HUES64 (cell line): ENCODE measurements around the gene MYO3B.
A peak's percentile ranks its signal among the peaks of the same experiment; 100 is the strongest.
"Not testable (repeated sequence)": the region's sequence is repeated elsewhere in the genome, so short reads cannot be mapped to it uniquely, and the experiment has no call there.

Experiments
- H3K27ac ChIP-seq: 2 replicates; pipeline ENCODE4 v1.7.0; 2013; ENCODE audit warnings: low read depth, low read length, inconsistent platforms
- H3K27me3 ChIP-seq: 2 replicates; pipeline ENCODE4 v1.6.1; 2013; ENCODE audit warnings: mild to moderate bottlenecking, low read length; ENCODE audit not compliant: insufficient read depth
- H3K36me3 ChIP-seq: 2 replicates; pipeline ENCODE4 v1.6.1; 2013; ENCODE audit warnings: mild to moderate bottlenecking, low read length; ENCODE audit not compliant: insufficient read depth
- H3K4me1 ChIP-seq: 2 replicates; pipeline ENCODE4 v1.6.1; 2013; ENCODE audit warnings: mild to moderate bottlenecking, low read length, moderate library complexity; ENCODE audit not compliant: insufficient read depth
- H3K4me3 ChIP-seq: 2 replicates; pipeline ENCODE4 v1.5.1; 2013; ENCODE audit warnings: mild to moderate bottlenecking, low read length, moderate library complexity
- H3K9ac ChIP-seq: 2 replicates; pipeline ENCODE4 v1.6.1; 2013; ENCODE audit warnings: mild to moderate bottlenecking, low read depth, low read length
- H3K9me3 ChIP-seq: 2 replicates; pipeline ENCODE4 v1.6.1; 2013; ENCODE audit warnings: low read depth, low read length; ENCODE audit not compliant: insufficient read depth
- WGBS: fragments of 150-250, 120-280 bp; methylation state at CpG from one replicate; pipeline ENCODE4 v1.1.7; 2013; ENCODE audit warnings: missing lambda C conversion rate; 5-methylcytosine and 5-hydroxymethylcytosine counted together

Gene MYO3B

GRCh38 chr2:170252414-170252813 is 74.5 kb downstream of the MYO3B start:
- Histone ChIP-seq H3K27me3 (no peaks in the 10 kb centered on the region), H3K4me1 (no peaks in the 10 kb centered on the region), H3K27ac (no peak overlapping the region), H3K36me3 (no peaks in the 10 kb centered on the region), H3K4me3 (no peak overlapping the region), H3K9me3 (no peaks in the 10 kb centered on the region), H3K9ac (no peak overlapping the region)

- 84% methylated on average over 5 of the region's 6 CpGs for WGBS
- no peaks in the 10 kb centered on the region for H3K27me3 ChIP-seq
Measured at GRCh38 chr2:170253721-170254230, 75.8 kb downstream of the MYO3B start.

GRCh38 chr2:170254293-170254732 is 76.4 kb downstream of the MYO3B start:
- H3K4me1 ChIP-seq: no peaks in the 10 kb centered on the region
- no peaks in the 10 kb centered on the region for H3K36me3 ChIP-seq
- H3K4me3 ChIP-seq: no peak overlapping the region
- H3K9ac ChIP-seq: no peak overlapping the region
- H3K27me3 ChIP-seq: no peaks in the 10 kb centered on the region
- no peak overlapping the region for H3K27ac ChIP-seq
- WGBS: 95% methylated on average over 7 of the region's 7 CpGs
- H3K9me3 ChIP-seq: no peaks in the 10 kb centered on the region

More at GRCh38 chr2:170253721-170254230, 75.8 kb downstream of the MYO3B start:
- no peak overlapping the region for H3K27ac ChIP-seq
- no peaks in the 10 kb centered on the region for H3K36me3 ChIP-seq
- H3K9ac ChIP-seq: no peak overlapping the region
- no peaks in the 10 kb centered on the region for H3K4me1 ChIP-seq
- no peak overlapping the region for H3K4me3 ChIP-seq
- H3K9me3 ChIP-seq: no peaks in the 10 kb centered on the region

GRCh38 chr2:170255137-170255536 is 77.2 kb downstream of the MYO3B start:
- no peak overlapping the region for H3K27ac ChIP-seq
- no peak overlapping the region for H3K9ac ChIP-seq
- H3K27me3 ChIP-seq: no peaks in the 10 kb centered on the region
- no peaks in the 10 kb centered on the region for H3K4me1 ChIP-seq
- 79% methylated on average over 3 of the region's 3 CpGs for WGBS
- H3K9me3 ChIP-seq: no peaks in the 10 kb centered on the region
- no peak overlapping the region for H3K4me3 ChIP-seq
- H3K36me3 ChIP-seq: no peaks in the 10 kb centered on the region

GRCh38 chr2:170255971-170256370 is 78.0 kb downstream of the MYO3B start:
- Histone ChIP-seq H3K27me3 (no peaks in the 10 kb centered on the region), H3K9me3 (no peaks in the 10 kb centered on the region), H3K27ac (no peak overlapping the region), H3K9ac (no peak overlapping the region), H3K36me3 (no peaks in the 10 kb centered on the region), H3K4me1 (no peaks in the 10 kb centered on the region), H3K4me3 (no peak overlapping the region)
- WGBS: 86% methylated on average over 1 of the region's 1 CpG

GRCh38 chr2:170258382-170258781 is 80.4 kb downstream of the MYO3B start:
- H3K9ac ChIP-seq: no peak overlapping the region
- no peak overlapping the region for H3K4me3 ChIP-seq
- no peaks in the 10 kb centered on the region for H3K27me3 ChIP-seq
- no peak overlapping the region for H3K27ac ChIP-seq
- no peaks in the 10 kb centered on the region for H3K4me1 ChIP-seq
- 91% methylated on average over 3 of the region's 3 CpGs for WGBS
- peaks cover 10% of the 10 kb centered on the region; the same call in 1 of the 2 replicates for H3K9me3 ChIP-seq
- H3K36me3 ChIP-seq: no peaks in the 10 kb centered on the region

- H3K9ac ChIP-seq: no peak overlapping the region
- no peak overlapping the region for H3K27ac ChIP-seq
Measured at GRCh38 chr2:170260188-170260587, 82.2 kb downstream of the MYO3B start.

GRCh38 chr2:170261566-170261965 is 83.6 kb downstream of the MYO3B start:
- peaks cover 10% of the 10 kb centered on the region; the same call in 1 of the 2 replicates for H3K9me3 ChIP-seq
- no peak overlapping the region for H3K9ac ChIP-seq
- H3K27me3 ChIP-seq: no peaks in the 10 kb centered on the region
- 94% methylated on average over 1 of the region's 1 CpG for WGBS
- H3K36me3 ChIP-seq: no peaks in the 10 kb centered on the region
- H3K27ac ChIP-seq: no peak overlapping the region
- no peaks in the 10 kb centered on the region for H3K4me1 ChIP-seq
- no peak overlapping the region for H3K4me3 ChIP-seq

More at GRCh38 chr2:170260188-170260587, 82.2 kb downstream of the MYO3B start:
- no peaks in the 10 kb centered on the region for H3K36me3 ChIP-seq
- no peak overlapping the region for H3K4me3 ChIP-seq
- H3K9me3 ChIP-seq: peaks cover 10% of the 10 kb centered on the region; the same call in 1 of the 2 replicates
- H3K27me3 ChIP-seq: no peaks in the 10 kb centered on the region
- H3K4me1 ChIP-seq: no peaks in the 10 kb centered on the region

- 92% methylated on average over 2 of the region's 2 CpGs for WGBS
- H3K36me3 ChIP-seq: no peaks in the 10 kb centered on the region
- H3K4me3 ChIP-seq: no peak overlapping the region
- H3K27me3 ChIP-seq: no peaks in the 10 kb centered on the region
- peaks cover 10% of the 10 kb centered on the region; the same call in 1 of the 2 replicates for H3K9me3 ChIP-seq
- H3K9ac ChIP-seq: no peak overlapping the region
- no peaks in the 10 kb centered on the region for H3K4me1 ChIP-seq
- no peak overlapping the region for H3K27ac ChIP-seq
Measured at GRCh38 chr2:170262343-170262742, 84.4 kb downstream of the MYO3B start.

GRCh38 chr2:170262806-170263205 is 84.9 kb downstream of the MYO3B start:
- Histone ChIP-seq H3K4me1 (no peaks in the 10 kb centered on the region), H3K9ac (no peak overlapping the region), H3K36me3 (no peaks in the 10 kb centered on the region), H3K27me3 (no peaks in the 10 kb centered on the region), H3K4me3 (no peak overlapping the region), H3K9me3 (peaks cover 10% of the 10 kb centered on the region; the same call in 1 of the 2 replicates), H3K27ac (no peak overlapping the region; the same call in 1 of the 2 replicates)
- WGBS: 94% methylated on average over 4 of the region's 4 CpGs

- not testable (repeated sequence) for H3K36me3 ChIP-seq, H3K9ac ChIP-seq, H3K4me3 ChIP-seq
Measured at GRCh38 chr2:170263728-170264521, 86.0 kb downstream of the MYO3B start.

More at GRCh38 chr2:170263728-170264521, 86.0 kb downstream of the MYO3B start:
- not testable (repeated sequence) for H3K4me1 ChIP-seq, H3K27me3 ChIP-seq
- peak overlapping the region; percentile 10; the same call in 1 of the 2 replicates for H3K27ac ChIP-seq
- peaks cover 10% of the 10 kb centered on the region; the same call in 1 of the 2 replicates for H3K9me3 ChIP-seq
- 83% methylated on average over 7 of the region's 7 CpGs for WGBS
